Right atrium auricular region (tissue), 2 donors: Measurements from ENCODE around the gene C2CD4D. TPM values are rescaled to one million over a fixed set of nuclear protein-coding genes. Genes with fewer than 3 reads are reported as not detected.

Source experiments
- DNase-seq: peaks from one replicate; pipeline ENCODE4 v3.0.0-alpha.2; 2019; ENCODE audit warnings: low spot score
- H3K27ac ChIP-seq, 2 donors: fragments of 200-600 bp; sonication (generic); 1 replicate in 1 of 2; 2 replicates in 1 of 2; pipeline ENCODE4 v1.5.1; 2016 to 2019
- H3K27me3 ChIP-seq, 2 donors: fragments of 200-600 bp; sonication (generic); one replicate each; pipeline versions ENCODE4 v1.5.1 to v1.6.0; 2017 to 2019
- H3K36me3 ChIP-seq: fragments of 200-600 bp; sonication (generic); one replicate; pipeline ENCODE4 v1.5.1; 2016
- H3K4me1 ChIP-seq, 2 donors: fragments of 200-600 bp; sonication (generic); one replicate each; pipeline versions ENCODE4 v1.5.1 to v1.6.0; 2017 to 2019
- H3K4me3 ChIP-seq, 2 donors: fragments of 200-600 bp; sonication (generic); 1 replicate in 1 of 2; 2 replicates in 1 of 2; pipeline ENCODE4 v1.5.1; 2017 to 2019; ENCODE audit warnings: mild to moderate bottlenecking in 1 of 2, moderate library complexity in 1 of 2
- H3K9me3 ChIP-seq, 2 donors: fragments of 200-600 bp; sonication (generic); one replicate each; pipeline ENCODE4 v1.5.1; 2019
- CTCF ChIP-seq, 2 donors: fragments of 200-600 bp; sonication (generic); IDR thresholded peaks; one replicate each; pipeline ENCODE4 v1.5.1; 2019; ENCODE audit warnings: antibody characterized with exemption in 2 of 2
- total RNA-seq, 2 donors: library from RNA; depleted of rRNA; stranded (reverse); fragments of >200 nt; gene quantifications; one replicate each; pipeline ENCODE4 v1.1.0, GENCODE V29; 2016

The C2CD4D gene
- total RNA-seq, 2 donors from 2014 or later, result not detected

DNA sequence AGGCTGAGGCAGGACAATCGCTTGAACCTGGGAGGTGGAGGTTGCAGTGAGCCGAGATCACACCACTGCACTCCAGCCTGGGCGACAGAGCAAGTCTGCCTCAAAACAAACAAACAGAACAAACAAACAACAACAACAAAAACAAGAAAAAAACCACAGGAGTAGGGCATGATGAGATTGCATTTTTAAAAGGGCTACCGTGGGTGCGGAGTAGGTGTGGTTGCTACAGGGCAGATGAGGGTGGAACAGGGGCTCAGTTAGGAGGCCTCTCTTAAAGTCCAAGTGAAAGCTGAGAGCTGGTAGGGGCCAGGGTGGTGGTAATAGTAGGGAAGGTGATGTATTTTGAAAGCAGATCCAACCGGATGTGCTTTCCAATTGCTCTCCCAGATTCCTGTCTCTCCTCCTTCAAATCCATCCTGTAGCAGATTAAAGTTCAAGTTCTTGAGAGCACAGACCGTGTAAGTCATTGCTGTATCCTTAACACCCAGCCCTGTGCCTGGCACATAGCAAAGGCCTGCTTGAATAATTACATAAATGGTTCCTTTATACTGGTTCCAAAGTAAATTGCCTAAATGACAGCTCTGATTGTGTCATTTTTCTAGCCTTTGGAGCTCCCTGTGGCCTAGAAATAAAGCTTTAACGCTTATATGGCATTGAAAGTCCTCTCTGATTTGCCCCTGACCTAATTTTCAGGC lies 30.2 kb downstream of the C2CD4D start:
- DNase-seq, result no peak
- Histone ChIP-seq H3K27me3 (no peaks in the 10 kb centered on the region), H3K4me3 (no peak overlapping the region), H3K27ac (no peak overlapping the region), H3K36me3 (no peaks in the 10 kb centered on the region), H3K9me3 (no peaks in the 10 kb centered on the region), H3K4me1 (no peaks in the 10 kb centered on the region)
- no peak for TF ChIP-seq CTCF (IDR thresholded peaks at IDR 0.05)

- Histone ChIP-seq H3K4me1 (no peaks in the 10 kb centered on the region), H3K9me3 (no peaks in the 10 kb centered on the region), H3K4me3 (no peak overlapping the region), H3K27me3 (no peaks in the 10 kb centered on the region), H3K27ac (no peak overlapping the region), H3K36me3 (no peaks in the 10 kb centered on the region)
- no peak for DNase-seq
- TF ChIP-seq CTCF (IDR thresholded peaks at IDR 0.05), result no peak
Observed at GRCh38 chr1:151807766-151808165, 31.9 kb downstream of the C2CD4D start.

DNA sequence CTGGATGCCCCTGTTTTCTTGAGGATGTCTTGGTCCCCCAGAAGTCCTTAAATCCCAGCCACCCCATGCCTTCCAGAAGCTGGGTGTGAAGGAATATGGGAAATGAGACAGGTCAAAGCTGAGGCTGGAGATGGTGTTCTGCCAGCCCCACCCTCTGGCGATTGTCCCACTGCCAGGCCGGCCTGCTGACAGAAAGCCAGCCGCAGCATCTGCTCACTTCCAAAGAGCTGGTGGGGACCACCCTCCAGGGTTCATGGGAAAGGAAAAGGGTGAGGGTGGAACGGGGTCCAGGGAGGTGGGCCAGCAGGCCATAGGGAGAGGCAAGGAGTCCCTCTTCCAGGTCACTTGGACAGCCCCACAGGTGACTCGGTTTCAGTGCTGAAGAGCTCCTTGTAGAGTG lies 32.5 kb downstream of the C2CD4D start:
- TF ChIP-seq CTCF (IDR thresholded peaks at IDR 0.05), result no peak
- H3K4me3 ChIP-seq, result no peak overlapping the region
- DNase-seq, result no peak
- H3K9me3 ChIP-seq, result no peaks in the 10 kb centered on the region
- H3K27me3 ChIP-seq, result no peaks in the 10 kb centered on the region
- H3K4me1 ChIP-seq, result no peaks in the 10 kb centered on the region
- H3K36me3 ChIP-seq, result no peaks in the 10 kb centered on the region
- no peak overlapping the region for H3K27ac ChIP-seq

GRCh38 chr1:151806170-151806569 lies 33.5 kb downstream of the C2CD4D start:
- no peaks in the 10 kb centered on the region for H3K27me3 ChIP-seq
- H3K36me3 ChIP-seq, result no peaks in the 10 kb centered on the region
- no peaks in the 10 kb centered on the region for H3K9me3 ChIP-seq
- H3K27ac ChIP-seq, result no peak overlapping the region
- no peak overlapping the region for H3K4me3 ChIP-seq
- H3K4me1 ChIP-seq, result no peaks in the 10 kb centered on the region
- TF ChIP-seq CTCF (IDR thresholded peaks at IDR 0.05), result no peak
- no peak for DNase-seq

DNA sequence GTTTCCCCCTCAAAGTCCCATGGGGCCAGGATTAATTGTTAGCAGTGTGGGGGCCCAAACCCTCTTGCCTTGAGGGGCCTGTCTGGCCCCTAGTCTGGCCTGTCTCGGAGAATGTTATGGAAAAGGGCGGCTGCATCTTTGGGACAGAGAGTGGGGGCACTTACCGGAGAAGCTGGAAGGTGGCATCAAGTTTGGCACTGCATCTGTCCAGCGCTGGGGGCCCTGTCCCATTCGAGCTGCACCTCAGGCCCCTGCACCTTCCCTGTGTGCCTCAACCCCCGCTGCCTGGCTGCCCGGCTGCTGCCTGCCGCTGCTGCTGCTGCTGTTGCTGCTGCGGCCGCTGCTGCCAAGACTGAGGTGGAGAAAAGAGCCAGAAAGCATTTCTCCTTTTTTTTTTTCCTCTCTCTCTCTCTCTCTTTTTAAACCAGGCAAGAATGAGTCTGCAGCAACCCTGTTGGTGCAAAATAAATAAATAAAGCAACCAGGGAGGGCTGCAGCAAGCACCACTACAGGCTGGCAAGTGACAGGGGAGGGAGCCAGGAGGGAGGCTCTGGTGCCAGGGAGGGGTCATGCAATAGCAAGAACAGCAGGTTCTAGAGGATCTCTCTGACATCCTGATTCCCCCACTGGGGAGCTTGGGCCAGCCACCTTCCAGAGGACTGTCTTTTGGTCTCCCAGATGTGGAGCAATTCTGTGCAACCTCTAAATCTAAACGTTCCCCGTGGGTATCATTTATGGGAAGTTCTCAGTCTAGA lies 34.4 kb downstream of the C2CD4D start, which contains the start of gene LINGO4:
LINGO4 (minus strand) TSS at position 354 of the 755 bp plus-strand sequence. CDS start 2,715 bp downstream, outside the sequence.
- TF ChIP-seq CTCF (IDR thresholded peaks at IDR 0.05), result no peak
- H3K4me3 ChIP-seq, result no peak within 1 kb of the TSS
- no peak within 1 kb of the TSS for H3K27ac ChIP-seq
- no peaks in the 10 kb centered on the region for H3K27me3 ChIP-seq
- no peaks in the 10 kb centered on the region for H3K4me1 ChIP-seq
- H3K9me3 ChIP-seq, result no peaks in the 10 kb centered on the region
- H3K36me3 ChIP-seq, result no peaks in the 10 kb centered on the region
- no peak for DNase-seq
